ENCODE data around the gene NPIPA1.
"Not testable (repeated sequence)": the region's sequence is repeated elsewhere in the genome, so short reads cannot be mapped to it uniquely, and the experiment has no call there.

Gene NPIPA1

GRCh38 chr16:14937143-14937542 is at the start of gene NPIPA1:
Gene NPIPA1, plus strand, starts transcription at chr16:14937443. Its CDS starts 0 bp downstream, at chr16:14937443.
- not testable (repeated sequence) for DNase-seq

DNA sequence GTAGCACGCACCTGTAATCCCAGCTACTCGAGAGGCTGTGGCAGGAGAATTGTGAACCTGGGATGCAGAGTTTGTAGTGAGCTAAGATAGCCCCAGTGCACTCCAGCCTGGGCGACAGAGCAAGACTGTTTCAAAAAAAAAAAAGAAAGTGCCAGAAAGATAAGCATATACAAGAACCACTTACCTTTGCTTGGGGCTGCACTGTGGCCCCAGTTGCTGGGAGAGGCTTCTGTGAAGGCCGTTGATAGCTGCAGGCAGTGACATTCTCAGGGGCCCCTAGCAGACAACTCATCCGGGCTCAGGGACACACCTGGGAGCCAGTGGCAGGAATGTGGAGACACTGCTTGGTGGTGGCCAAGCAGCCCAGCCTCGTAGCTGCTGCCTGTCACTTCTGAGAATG is 45.1 kb upstream of the NPIPA1 start:
- not testable (repeated sequence) for DNase-seq

- not testable (repeated sequence) for DNase-seq
These were observed 41.9 kb upstream of the NPIPA1 start for GRCh38 chr16:14895382-14895781.

GRCh38 chr16:14896023-14896422 is 41.2 kb upstream of the NPIPA1 start:
- not testable (repeated sequence) for DNase-seq

- not testable (repeated sequence) for DNase-seq
These were observed 40.1 kb upstream of the NPIPA1 start for GRCh38 chr16:14897006-14897664.

DNA sequence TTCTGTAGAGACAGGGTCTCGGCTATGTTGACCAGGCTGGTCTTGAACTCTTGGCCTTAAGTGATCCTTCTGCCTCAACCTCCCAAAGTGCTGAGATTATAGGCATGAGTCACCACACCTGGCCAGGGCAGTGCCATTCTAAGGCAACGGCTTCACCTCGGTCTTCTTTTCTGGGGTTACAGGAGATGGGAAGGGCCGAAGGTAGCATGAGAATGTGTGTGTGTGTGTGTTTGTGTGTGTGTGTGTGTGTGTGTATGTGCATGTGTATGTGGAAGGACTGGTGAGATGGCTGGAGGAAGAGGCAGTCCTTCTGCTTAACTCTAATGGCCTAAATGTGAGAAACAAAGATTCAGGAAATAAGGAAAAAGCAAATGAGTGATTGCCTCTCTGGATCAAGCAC is 39.1 kb upstream of the NPIPA1 start:
- DNase-seq: not testable (repeated sequence)

GRCh38 chr16:14903191-14903957 is 33.9 kb upstream of the NPIPA1 start:
- DNase-seq: not testable (repeated sequence)

DNA sequence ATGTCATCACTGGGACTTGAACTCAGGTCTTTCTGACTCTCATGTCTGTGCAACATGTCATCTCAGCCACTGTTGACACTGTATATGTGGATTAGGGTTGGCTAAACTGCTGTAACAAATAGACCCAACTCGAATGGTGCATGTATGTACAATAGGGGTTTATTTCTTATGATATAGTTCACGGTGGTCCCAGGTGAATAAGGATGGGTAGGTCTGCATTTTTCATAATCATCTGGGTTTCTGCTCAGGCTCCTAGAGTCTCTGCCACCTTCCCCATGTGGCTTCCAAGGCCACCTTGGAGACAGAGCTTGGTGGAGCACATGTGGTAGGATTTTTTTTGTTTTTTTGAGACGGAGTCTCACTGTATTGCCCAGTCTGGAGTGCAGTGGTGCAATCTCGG is 27.5 kb upstream of the NPIPA1 start:
- DNase-seq: not testable (repeated sequence)

GRCh38 chr16:14910833-14911629 is 26.2 kb upstream of the NPIPA1 start:
- DNase-seq: not testable (repeated sequence)

DNA sequence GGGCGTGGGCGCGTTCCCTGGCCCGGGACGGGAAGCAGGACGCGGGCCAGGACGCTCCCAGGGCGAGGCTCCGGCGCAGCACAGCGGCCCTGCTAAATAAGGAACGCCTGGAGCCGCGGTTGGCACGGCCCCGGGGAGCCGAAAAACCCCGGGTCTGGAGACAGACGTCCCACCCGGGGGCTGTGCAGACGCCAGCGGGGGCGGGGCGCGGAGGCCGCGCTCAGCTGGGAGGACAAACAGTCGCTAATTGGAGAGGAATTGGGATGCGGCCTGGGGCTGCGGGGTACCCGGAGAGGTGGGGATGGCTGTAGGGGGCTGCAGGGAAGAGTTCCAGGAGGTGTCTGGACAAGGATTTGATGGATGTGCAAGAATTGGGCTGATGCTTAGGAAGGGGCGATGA is 25.3 kb upstream of the NPIPA1 start:
- DNase-seq: not testable (repeated sequence)

- DNase-seq: not testable (repeated sequence)
These were observed 24.7 kb upstream of the NPIPA1 start for GRCh38 chr16:14912588-14912987.

- DNase-seq: not testable (repeated sequence)
These were observed 18.7 kb upstream of the NPIPA1 start for GRCh38 chr16:14918504-14918903.

DNA sequence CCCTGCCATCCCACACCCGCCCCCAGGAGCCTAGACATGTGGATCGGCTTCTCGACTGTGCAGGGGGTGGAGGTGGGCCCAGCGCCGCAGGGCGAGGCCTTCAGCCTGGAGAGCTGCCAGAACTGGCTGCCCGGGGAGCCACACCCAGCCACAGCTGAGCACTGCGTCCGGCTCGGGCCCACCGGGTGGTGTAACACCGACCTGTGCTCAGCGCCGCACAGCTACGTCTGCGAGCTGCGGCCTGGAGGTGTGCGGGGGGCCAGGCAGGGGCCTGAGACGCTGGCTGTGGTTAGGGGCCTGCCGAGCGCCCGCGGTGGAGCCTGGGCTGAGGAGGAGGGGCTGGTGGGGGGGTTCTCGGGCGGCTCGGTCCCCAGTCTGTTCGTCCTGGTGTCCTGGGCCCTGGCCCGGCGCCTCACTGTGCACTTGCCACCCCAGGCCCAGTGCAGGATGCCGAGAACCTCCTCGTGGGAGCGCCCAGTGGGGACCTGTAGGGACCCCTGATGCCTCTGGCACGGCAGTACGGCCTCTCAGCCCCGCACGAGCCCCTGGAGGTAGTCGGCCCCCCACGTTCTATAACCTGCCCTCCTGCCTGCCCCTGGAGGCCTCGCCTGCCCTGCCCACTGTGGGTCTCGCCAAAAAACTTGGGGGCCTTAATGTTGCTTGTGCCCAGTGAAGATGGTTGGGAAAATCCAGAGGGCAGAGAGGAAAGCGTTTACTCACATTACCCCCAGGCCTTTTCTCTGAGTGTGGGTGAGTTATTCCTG is 17.2 kb upstream of the NPIPA1 start:
- not testable (repeated sequence) for DNase-seq

DNA sequence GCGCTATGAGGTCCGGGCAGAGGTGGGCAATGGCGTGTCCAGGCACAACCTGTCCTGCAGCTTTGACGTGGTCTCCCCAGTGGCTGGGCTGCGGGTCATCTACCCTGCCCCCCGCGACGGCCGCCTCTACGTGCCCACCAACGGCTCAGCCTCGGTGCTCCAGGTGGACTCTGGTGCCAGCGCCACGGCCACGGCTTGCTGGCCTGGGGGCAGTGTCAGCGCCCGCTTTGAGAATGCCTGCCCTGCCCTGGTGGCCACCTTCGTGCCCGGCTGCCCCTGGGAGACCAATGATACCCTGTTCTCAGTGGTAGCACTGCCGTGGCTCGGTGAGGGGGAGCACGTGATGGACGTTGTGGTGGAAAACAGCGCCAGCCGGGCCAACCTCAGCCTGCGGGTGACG is 15.0 kb upstream of the NPIPA1 start:
- not testable (repeated sequence) for DNase-seq

GRCh38 chr16:14922968-14923367 is 14.3 kb upstream of the NPIPA1 start:
- not testable (repeated sequence) for DNase-seq

DNA sequence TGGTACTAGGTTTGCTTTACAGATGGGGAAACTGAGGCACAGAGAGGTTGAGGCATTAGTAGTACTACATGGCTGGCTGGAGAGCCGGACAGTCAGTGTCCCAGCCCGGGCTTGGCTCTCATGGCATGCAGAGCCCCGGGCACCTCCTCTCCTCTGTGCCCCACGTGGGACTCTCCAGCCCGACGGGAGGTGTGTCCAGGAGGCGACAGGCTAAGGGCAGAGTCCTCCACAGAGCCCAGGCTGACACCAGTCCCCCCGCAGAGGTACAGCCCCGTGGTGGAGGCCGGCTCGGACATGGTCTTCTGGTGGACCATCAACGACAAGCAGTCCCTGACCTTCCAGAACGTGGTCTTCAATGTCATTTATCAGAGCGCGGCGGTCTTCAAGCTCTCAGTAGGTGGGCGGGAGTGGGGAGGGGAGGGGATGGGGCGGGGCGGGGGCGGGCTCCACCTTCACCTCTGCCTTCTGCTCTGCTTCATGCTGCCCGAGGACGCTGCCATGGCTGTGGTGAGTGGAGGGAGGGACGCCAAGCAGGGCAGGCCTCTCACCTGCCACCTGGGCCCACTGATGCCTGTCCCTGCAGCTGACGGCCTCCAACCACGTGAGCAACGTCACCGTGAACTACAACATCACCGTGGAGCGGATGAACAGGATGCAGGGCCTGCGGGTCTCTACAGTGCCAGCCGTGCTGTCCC is 13.7 kb upstream of the NPIPA1 start:
- not testable (repeated sequence) for DNase-seq

GRCh38 chr16:14924359-14924758 is 12.9 kb upstream of the NPIPA1 start:
- DNase-seq: not testable (repeated sequence)

GRCh38 chr16:14924982-14925381 is 12.3 kb upstream of the NPIPA1 start:
- DNase-seq: not testable (repeated sequence)

- not testable (repeated sequence) for DNase-seq
These were observed 9.1 kb upstream of the NPIPA1 start for GRCh38 chr16:14928064-14928714.

- DNase-seq: not testable (repeated sequence)
These were observed 8.1 kb upstream of the NPIPA1 start for GRCh38 chr16:14929176-14929575.

DNA sequence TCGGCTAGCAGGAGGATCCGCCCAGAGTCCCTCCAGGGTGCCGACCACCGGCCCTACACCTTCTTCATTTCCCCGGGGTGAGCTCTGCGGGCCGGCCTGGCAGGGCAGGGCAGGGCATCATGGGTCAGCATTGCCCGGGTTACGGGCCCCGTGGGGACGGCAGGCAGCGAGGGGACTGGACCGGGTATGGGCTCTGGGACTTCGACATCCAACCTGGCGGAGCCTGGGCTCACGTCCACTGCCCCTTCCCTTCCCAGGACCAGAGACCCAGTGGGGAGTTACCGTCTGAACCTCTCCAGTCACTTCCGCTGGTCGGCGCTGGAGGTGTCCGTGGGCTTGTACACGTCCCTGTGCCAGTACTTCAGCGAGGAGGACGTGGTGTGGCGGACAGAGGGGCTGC is 7.0 kb upstream of the NPIPA1 start:
- not testable (repeated sequence) for DNase-seq
